Raji (cell line): Measurements from ENCODE around the gene CCDC110.

Experiments used
- POLR2A ChIP-seq: IDR thresholded peaks from 2 replicates; pipeline ENCODE4 v1.6.1; 2011; ENCODE audit warnings: low read depth, low read length, control low read depth; ENCODE audit not compliant: insufficient read depth

The CCDC110 gene

DNA sequence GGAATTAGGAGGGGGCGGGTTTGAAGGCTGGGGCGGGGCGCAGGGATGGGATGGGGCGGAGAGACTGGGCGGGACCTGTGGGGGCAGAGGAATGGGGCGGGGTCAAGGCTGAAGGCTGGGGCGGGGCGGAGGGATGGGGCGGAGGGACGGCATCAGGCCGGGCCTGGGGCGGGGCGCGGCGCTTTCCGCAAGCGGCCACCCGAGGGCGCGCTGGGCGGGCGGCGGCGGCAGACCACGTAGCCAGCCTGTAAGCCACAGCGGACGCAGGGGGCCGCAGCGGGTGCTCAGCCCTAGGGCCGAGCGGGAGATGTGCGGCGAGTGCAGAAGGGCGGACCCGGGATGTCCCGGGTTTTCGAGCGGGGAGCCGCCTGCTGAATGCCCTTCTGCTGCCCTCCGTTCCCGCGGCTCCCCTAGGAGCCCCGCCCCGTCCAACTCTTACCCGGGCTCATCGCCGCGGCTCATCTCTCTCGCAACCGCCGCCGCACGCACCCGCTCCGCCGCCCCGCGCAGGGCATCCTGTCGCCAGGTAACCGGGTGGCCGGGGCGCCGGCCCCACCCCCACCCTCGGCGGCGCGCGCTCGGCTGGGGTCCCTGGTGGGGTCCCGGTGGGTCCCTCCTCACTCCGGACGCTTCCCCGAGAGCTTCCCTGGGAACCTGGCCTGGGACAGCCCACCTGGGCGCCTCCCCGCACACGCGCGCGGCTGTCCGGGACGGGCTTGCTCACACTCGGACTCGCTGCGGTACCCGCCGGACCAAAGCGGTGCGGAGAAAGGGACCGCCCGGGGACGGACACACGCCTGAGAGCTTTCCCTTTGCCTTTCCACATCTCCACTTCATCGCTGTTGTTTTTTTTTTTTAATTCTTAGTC is at the start of gene CCDC110:
TSS of gene CCDC110 (minus strand) at position 499 of the 868 bp plus-strand sequence. CDS start at position 449, 50 bp downstream.
- TF ChIP-seq POLR2A, result peak; percentile 61

DNA sequence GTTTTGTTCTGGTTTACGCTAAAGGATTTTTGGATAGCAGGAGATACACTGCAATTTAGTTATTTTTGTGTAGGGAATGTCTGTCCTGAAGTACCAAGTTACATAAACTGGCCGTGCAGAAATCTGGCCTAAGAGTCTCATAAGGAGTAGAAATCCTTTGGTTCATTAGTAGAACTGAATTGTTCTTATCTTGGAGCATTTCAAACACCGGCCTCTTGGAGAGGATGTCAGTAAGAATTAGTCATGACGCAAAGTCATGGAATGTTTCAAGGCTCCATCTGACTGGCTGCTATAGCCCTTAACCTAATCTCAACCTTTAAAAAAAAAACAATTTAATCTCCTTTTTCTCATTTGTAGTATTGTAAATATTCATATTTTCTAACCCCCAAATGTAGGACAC is 48.6 kb upstream of the CCDC110 start:
- no peak for TF ChIP-seq POLR2A

DNA sequence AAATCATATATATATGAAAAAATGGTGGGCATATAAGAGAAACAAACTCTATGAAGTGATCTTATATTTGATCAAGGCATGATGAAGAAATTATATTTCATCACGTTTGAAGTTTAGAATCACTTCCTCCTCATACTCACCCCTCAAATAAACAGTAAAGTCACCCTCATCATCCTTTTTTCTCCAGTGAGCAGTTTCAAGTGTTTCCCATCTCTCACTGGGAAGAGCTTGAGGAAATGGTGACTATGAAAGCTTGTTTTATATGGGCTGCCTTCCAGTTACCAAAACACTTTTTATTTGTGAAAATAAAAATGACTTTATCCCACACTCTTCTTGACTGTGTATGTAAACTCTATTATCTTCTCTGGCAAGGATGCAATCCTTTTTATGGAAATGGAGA is 47.0 kb upstream of the CCDC110 start:
- TF ChIP-seq POLR2A, result no peak

DNA sequence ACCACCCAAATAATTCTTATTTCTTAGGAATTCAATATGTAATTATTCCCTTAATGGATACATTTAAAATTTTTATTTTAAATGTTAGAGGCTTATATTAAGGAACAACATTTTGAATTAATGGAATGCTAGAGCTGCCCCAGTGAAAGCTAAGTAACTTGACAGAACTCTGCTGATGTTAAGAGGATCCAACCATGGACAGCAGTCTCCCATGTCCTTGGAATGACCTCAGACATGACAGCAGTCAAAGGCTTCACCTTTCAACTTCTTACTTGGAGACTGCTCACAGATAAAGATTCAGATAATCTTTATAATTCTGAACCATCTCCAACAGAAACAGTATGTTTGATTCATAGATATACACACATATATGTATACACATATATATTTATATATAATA is 46.5 kb upstream of the CCDC110 start:
- TF ChIP-seq POLR2A, result no peak

DNA sequence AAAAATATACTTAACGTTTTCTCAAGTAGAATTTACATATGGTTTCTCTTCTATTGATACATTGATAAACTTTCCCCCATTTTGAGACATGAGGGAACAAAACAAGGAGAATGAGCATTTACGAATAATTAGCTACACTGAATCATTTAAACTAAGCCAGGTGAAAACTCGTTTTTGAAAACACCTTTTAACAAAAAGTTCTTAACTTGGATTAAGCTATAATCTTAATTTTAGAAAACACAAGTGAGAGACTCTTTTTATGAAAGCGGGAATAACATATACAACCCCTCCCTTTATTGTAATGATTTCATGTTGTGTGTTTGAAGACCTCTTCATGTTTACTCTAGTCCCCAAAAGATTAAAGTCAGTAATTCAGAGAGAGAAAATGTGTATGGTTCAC is 43.7 kb upstream of the CCDC110 start:
- no peak for TF ChIP-seq POLR2A

DNA sequence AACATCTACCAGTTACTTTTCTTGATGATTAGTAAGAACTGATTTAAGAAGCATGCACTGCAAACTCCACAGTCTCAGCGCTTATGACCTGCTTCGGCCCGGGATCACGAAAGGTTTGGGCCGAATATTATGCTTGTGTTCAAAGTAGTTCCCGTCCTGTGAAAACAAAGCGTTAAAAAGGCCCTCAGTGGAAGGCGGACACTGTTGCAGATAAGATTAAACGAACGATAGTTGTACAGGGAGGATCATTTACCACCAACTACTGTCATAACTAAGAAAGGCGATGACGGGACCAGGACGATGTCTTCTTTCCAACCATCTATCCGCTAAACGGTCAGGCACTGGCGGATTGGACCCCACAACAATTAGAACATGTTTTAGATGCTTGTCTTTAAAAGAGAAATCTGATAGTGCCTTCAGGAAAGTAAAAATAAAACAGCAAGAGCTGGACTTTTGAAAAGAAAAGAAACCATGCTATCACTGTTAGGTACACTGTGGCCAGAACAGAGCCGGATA is 42.7 kb upstream of the CCDC110 start:
- TF ChIP-seq POLR2A, result no peak

DNA sequence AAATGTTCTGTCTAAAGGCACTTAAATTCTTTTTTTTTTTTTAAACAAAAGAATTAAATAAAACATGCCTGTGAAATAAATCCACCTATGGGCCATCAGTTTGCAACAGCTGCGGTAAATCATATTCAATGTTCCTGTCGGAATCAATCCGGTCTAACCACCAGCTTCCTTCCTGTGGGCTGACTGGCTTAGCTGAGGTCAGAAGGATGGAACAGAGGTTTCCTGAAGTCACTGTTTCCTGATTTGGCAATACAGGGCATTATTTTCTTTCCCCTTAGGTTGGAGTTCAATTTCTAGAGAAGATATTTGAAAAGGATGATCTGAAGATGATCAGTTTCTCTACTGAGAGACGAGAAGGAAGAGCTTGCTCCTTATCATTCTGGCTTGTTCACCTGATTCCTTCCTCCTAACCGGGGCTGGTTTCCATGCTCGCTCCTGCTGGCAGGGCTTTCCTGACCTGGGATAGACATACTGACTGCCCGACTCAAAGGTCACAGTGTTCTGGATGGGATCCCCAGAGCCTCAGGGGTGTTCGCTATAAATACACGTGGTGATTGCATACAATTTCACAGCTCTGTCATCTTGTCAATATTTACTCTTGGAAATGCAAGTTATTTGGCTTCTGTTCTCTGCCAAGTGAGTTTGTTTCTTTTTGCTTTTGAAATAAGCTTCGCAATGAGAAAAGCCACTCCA is 42.1 kb upstream of the CCDC110 start:
- no peak for TF ChIP-seq POLR2A

DNA sequence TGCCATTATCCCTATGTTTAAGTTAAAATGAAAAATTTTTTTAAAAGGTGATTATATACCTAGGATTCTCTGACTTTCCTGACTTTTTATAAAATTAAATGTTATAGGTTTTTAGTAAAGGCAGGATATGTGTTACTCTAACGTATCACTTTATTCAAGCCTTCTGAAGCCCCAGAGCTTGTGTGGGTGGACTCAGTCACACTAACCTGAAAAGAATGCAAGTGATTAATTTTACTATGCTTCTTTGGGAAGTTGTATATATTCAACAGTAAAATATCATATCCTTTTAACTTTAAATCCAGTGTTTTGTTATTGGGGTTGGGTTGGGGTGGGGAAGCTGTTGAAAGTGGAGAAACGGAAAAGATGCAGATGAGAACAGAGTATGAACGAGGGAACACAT is 41.0 kb upstream of the CCDC110 start:
- no peak for TF ChIP-seq POLR2A

DNA sequence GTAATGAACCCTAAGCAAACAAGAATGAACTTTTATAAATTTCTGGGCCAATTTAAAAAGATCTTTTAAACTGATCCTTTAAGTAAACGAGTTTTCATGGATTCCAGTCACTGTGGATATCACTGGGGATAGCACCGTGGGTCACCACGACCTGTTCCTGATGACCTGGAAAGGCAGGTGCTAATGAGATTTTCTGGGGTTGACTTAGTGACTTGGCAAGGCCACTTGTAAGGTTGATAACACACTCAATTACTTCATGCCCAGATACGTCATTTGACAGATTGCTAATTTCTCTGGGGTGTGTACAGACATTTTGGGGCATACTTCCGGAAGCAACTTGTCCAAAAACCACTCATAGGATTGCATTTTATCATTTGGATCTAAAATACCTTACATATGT is 39.3 kb upstream of the CCDC110 start:
- no peak for TF ChIP-seq POLR2A

DNA sequence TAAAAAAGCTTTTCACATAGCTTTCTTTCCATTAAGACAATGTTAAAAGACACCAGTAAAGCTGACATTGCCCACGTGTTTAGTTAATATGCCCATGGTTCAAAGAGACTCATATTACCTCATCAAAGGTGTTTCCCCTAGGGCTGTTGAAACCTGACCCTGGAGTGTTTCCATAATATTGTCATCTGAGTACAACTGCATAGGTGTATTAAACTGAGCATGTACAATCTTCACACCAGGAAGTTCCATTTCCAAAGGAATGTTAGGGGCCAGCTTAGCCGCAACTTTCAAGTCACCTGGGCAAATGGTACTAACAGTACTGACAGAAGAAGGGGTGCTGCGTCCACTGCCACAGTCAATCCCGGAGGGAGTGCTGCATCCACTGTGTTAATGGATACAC is 36.6 kb upstream of the CCDC110 start:
- no peak for TF ChIP-seq POLR2A

DNA sequence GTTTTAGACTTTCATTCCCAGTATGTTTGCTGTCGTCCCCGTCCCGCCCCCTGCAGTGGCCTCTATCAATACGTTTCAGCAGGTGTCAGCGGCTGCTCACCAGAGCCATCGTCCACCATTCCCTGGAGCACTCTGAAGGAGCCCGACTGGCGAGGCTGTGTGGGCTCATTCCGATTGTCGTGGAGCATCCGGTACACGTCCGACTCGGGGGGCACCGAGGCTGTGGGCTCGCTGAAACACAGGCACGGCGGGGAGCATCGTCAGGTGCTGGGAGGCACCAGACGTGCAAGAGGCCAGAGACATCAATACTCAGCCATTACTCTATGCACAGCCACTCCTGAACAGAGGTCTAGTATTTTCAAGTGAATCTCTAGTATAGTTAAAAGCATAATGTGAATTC is 34.9 kb upstream of the CCDC110 start:
- TF ChIP-seq POLR2A, result no peak

DNA sequence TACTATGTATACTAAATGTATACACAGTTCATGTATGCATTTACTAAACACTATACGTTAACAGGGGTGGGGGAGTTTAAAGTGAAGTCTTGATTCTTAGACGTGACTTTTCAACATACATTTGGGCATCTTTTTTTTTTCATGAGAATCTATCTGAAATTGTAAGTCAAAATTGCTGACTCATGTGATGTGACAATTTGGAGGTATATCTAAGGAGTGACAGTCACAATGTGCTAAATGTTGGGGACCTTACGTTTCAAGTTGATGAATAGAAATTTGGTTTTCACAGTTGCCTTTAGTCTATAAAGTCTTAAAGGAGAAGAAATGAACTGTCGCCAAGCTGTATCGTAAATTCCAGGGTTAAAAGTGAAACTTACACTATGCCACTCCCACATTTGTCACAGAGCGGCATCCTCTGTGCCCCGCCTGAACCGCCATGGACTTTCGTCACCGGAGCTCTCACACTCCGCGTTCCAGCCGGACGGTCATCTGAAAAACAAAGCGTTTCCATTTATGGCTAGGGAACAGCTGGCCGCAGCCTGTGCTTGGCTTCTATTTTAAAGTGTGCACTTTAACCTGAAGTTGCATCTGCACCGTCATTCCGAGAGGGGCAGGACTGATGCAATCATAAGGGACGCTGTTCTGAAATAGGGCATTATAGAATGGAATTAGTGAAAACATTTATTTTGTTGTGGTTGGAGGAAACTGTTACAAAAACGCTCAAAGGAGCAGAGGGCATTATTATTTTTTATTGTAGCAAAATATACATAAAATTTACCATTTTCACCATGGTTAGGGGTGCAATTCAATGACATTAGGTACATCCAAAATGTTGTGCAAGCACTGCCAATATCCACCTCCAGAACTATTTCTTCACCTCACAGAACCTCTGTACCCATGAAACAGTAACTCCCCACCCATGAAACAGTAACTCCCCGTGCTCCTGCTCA is 32.8 kb upstream of the CCDC110 start:
- no peak for TF ChIP-seq POLR2A

DNA sequence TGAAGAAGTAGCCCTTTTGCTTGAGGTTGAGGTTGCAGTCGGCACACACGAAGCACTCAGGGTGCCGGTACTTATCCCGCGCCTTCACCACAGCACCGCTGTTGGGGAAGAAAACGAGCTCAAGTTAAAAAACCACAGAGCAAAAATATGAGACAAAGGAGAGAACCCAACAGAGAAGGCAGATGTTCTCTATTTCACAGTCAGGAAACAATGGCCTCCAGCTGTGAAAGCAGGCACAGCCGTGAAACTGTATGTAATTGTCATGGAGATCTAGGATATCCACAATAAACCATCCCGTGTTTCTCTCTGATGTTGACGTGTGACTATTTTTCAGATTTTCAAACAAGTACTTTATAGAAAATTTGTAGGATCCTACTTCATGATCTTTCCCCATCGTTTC is 30.9 kb upstream of the CCDC110 start:
- no peak for TF ChIP-seq POLR2A

DNA sequence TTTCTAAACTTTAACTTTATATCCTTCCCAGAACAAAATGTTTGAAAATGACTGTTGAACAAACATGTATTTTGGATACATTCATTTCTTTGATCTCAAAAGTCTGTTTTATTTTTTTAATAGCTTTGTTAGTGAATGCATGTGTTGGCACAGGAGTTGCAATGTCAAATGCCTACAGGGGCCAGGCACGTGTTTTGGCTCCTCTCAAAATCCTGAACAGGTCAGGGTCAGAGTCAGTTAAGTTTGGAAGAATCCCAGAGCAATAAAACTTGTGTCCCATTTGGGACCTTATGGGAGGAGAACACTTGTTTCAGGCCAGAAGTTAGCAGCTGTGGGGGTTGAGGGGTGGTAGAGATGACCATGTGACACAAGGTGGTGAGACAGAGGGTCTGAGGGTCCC is 29.0 kb upstream of the CCDC110 start:
- no peak for TF ChIP-seq POLR2A

DNA sequence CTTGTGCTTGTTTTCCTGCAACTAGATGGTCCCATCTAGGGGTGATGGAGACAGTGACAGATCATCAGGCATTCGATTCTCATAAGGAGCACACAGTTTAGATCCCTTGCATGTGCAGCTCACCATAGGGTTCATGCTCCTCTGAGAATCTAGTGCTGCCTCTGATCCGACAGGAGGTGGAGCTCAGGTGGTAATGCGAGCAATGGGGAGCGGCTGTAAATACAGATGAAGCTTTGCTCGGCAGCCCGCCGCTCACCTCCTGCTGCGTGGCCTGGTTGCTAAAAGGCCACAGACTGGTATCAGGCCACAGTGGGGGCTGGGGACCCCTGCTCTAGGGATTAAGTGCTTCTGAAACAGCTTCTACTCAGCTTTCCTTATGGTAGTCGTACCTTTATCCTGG is 28.5 kb upstream of the CCDC110 start:
- no peak for TF ChIP-seq POLR2A

DNA sequence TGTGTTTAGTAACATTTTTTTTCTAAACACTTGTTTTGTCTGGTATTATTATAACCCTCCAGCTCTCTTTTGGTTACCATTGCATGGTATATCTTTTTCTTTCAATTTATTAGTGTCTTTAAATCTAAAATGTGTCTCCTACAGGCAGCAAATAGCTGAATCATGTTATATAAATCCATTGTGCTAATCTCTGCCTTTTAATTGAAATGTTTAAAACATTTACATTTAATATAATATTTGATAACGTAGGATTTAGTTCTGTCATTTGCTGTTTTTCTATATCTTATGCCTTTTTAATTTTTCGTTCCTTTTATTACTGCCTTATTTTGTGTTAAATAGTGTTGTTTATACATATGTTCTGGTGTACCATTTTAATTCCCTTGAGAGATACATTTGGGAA is 17.1 kb upstream of the CCDC110 start:
- TF ChIP-seq POLR2A, result no peak

DNA sequence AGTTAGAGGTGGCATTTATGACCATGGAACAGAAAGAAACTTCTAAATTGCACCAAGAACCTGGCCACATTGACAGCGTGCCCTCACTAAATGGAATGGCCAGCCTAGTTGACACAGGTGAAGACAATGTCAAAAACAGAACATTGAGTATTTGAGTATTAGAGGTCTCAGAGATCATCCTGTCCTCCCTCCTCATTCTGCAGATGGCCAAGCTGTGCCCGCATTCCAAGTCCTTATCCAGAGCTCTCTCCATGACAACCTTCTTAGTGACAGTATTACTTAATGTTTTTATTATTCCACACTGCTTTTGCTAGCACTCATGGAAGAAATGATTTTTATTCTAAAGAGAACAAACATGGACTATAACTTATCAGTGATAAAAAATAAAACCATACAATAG is 9.9 kb upstream of the CCDC110 start:
- TF ChIP-seq POLR2A, result no peak
